ENCODE data around the gene KLK11.
A peak's percentile ranks its signal among the peaks of the same experiment; 100 is the strongest.

Gene KLK11

DNA sequence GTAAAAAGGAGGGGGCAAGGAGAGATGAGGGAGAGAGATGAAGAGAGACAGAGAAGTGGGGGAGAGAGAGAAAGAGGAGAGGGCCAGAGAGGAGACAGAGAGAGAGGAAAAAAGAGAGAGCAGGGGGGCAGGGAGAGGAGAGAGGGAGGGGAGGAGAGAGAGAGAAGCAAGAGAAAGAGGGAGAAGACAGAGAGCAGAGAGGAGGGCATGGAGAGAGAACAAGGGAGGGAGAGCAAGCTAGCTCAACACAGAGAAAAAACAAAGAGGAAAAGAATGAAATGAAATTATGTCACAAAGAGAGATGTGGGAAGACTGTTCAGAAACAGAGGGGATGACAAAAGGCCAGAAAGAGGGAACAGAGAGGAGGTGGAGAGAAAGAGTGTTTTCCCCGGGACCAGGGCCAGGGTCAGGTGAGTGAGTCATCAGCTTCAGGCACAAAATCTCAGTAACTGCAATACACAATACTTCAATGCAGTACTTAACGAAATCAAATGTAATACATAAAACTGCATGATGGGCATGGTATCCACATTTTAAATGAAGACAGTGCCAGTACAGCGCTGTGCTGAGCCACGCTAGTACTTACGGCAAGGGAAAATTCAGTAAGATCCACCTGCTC, 47.5 kb downstream of the KLK11 start:
- DNase-seq (ENCODE audit: low read depth, low spot score), result no peak
- H3K27ac ChIP-seq, result peak overlapping the region; percentile 13

DNA sequence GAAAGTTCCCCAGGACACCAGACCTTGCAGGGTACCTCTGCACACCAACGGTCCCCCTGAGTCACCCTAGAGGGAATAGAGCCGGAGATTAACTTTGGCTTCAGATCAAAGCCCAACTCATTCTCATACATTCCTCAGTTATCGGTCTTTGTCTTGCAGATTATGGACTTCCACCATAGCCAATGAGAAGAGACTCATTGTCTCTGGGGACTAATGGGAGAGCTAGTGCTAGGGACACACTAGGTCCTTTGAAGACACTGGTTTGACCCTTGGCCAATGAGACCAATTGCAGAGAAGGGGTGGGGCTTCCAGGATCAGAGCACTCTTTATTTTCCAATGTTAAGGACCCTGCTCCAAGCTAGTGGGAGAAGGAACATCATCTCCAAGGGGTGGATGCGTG, 48.8 kb downstream of the KLK11 start:
- H3K27ac ChIP-seq, result no peak overlapping the region
- no peak for DNase-seq (ENCODE audit: low read depth, low spot score)

DNA sequence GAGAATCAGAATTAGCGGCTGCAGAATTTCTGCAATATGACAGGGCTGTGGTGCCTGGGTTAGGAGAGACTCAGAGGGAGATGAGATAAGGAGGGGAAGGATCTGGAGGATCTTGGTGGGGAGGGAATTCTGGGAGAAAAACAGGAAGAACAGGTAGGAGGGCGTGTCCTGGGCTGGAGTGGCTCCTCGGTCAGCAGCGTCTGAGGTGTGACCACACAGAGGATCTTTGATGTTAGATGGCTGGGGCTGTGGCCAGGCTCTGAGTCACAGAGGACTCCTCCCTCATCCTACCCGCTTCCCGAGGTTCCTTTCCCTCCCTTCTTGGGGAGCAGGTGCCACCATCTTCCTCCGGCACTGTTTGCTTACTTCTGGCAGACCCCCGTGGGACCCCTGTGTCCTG, 50.6 kb downstream of the KLK11 start:
- DNase-seq (ENCODE audit: low read depth, low spot score), result no peak
- H3K27ac ChIP-seq, result peak overlapping the region; percentile 40

GRCh38 chr19:50974702-50975556, 51.5 kb downstream of the KLK11 start:
- DNase-seq (ENCODE audit: low read depth, low spot score), result no peak
- H3K27ac ChIP-seq, result no peak overlapping the region

- peak overlapping the region; percentile 48 for H3K27ac ChIP-seq
- DNase-seq (ENCODE audit: low read depth, low spot score), result no peak
Measured at GRCh38 chr19:50972795-50973376, 53.5 kb downstream of the KLK11 start.
